H9 (cell line): ENCODE results near the gene YPEL1. TPM values are rescaled to one million over a fixed set of nuclear protein-coding genes. Genes with fewer than 3 reads are reported as not detected.

Experiments
- DNase-seq: peaks from one replicate; pipeline ENCODE4 v3.0.0-alpha.2; 2017
- H2AFZ ChIP-seq: one replicate; pipeline ENCODE4 v1.6.1; 2013; ENCODE audit warnings: mild to moderate bottlenecking, low read length, control low read depth, moderate library complexity
- H2AK5ac ChIP-seq: 2 replicates; pipeline ENCODE4 v1.6.1; 2013; ENCODE audit warnings: low read length, control low read depth, mixed read lengths; ENCODE audit not compliant: insufficient read length
- H2BK120ac ChIP-seq: one replicate; pipeline ENCODE4 v1.6.1; 2013; ENCODE audit warnings: low read depth, mild to moderate bottlenecking, low read length, control low read depth, inconsistent platforms; ENCODE audit not compliant: poor library complexity, severe bottlenecking
- H2BK12ac ChIP-seq: 2 replicates; pipeline ENCODE4 v1.6.1; 2013; ENCODE audit warnings: low read length, control low read depth, mixed read lengths, low read depth; ENCODE audit not compliant: insufficient read length
- H2BK15ac ChIP-seq: 2 replicates; pipeline ENCODE4 v1.6.1; 2013; ENCODE audit warnings: low read depth, low read length, control low read depth
- H2BK20ac ChIP-seq: one replicate; pipeline ENCODE4 v1.6.1; 2013; ENCODE audit warnings: low read depth, mild to moderate bottlenecking, low read length, control low read depth, inconsistent platforms; ENCODE audit not compliant: poor library complexity, severe bottlenecking
- H2BK5ac ChIP-seq: 2 replicates; pipeline ENCODE4 v1.6.1; 2013; ENCODE audit warnings: low read length, control low read depth, mixed read lengths; ENCODE audit not compliant: insufficient read length
- H3K14ac ChIP-seq: 2 replicates; pipeline ENCODE4 v1.6.1; 2013; ENCODE audit warnings: low read length, control low read depth; ENCODE audit not compliant: insufficient read depth
- H3K18ac ChIP-seq: 2 replicates; pipeline ENCODE4 v1.6.1; 2013; ENCODE audit warnings: low read depth, mild to moderate bottlenecking, mixed read lengths, low read length, control low read depth; ENCODE audit not compliant: insufficient read length
- H3K23ac ChIP-seq: 2 replicates; pipeline ENCODE4 v1.6.1; 2013; ENCODE audit warnings: low read length, control low read depth, mixed read lengths, low read depth; ENCODE audit not compliant: insufficient read length
- H3K23me2 ChIP-seq: 2 replicates; pipeline ENCODE4 v1.6.1; 2013; ENCODE audit warnings: low read depth, mild to moderate bottlenecking, mixed read lengths, low read length, control low read depth; ENCODE audit not compliant: insufficient read length, poor library complexity, severe bottlenecking
- H3K27ac ChIP-seq: 2 replicates; pipeline ENCODE4 v1.5.1; 2013; ENCODE audit warnings: low read length, control low read depth, mixed read lengths, low read depth; ENCODE audit not compliant: insufficient read length
- H3K27me3 ChIP-seq: 2 replicates; pipeline ENCODE4 v1.6.1; 2013; ENCODE audit warnings: low read length, control low read depth, inconsistent platforms; ENCODE audit not compliant: insufficient read depth
- H3K4ac ChIP-seq: 2 replicates; pipeline ENCODE4 v1.6.1; 2013; ENCODE audit warnings: low read depth, mild to moderate bottlenecking, control low read depth, inconsistent platforms, low read length, moderate library complexity
- H3K4me1 ChIP-seq: 2 replicates; pipeline ENCODE4 v1.6.1; 2013; ENCODE audit warnings: low read length, control low read depth, inconsistent platforms; ENCODE audit not compliant: insufficient read depth
- H3K4me2 ChIP-seq: 2 replicates; pipeline ENCODE4 v1.6.1; 2013; ENCODE audit warnings: low read length, control low read depth, mixed read lengths; ENCODE audit not compliant: insufficient read length, insufficient read depth
- H3K56ac ChIP-seq: 2 replicates; pipeline ENCODE4 v1.6.1; 2013; ENCODE audit warnings: low read depth, mild to moderate bottlenecking, mixed read lengths, low read length, control low read depth; ENCODE audit not compliant: insufficient read length
- H3K79me1 ChIP-seq: 2 replicates; pipeline ENCODE4 v1.6.1; 2013; ENCODE audit warnings: low read depth, mild to moderate bottlenecking, moderate library complexity, low read length, control low read depth, inconsistent platforms; ENCODE audit not compliant: insufficient read depth, poor library complexity, severe bottlenecking
- H3K79me2 ChIP-seq: 2 replicates; pipeline ENCODE4 v1.6.1; 2013; ENCODE audit warnings: low read length, control low read depth, inconsistent platforms; ENCODE audit not compliant: insufficient read depth
- H3K9ac ChIP-seq: 2 replicates; pipeline ENCODE4 v1.6.1; 2013; ENCODE audit warnings: low read length, control low read depth, mixed read lengths; ENCODE audit not compliant: insufficient read length; ENCODE audit errors: extremely low read depth
- H3K9me3 ChIP-seq: one replicate; pipeline ENCODE4 v1.6.1; 2013; ENCODE audit warnings: low read depth, low read length, inconsistent platforms; ENCODE audit not compliant: control insufficient read depth
- H3T11ph ChIP-seq: one replicate; pipeline ENCODE4 v1.6.1; 2013; ENCODE audit warnings: mild to moderate bottlenecking, low read length, control low read depth, inconsistent platforms
- H4K20me1 ChIP-seq: one replicate; pipeline ENCODE4 v1.6.1; 2013; ENCODE audit not compliant: control insufficient read depth, insufficient read length, insufficient read depth
- H4K5ac ChIP-seq: 2 replicates; pipeline ENCODE4 v1.6.1; 2013; ENCODE audit warnings: low read depth, mild to moderate bottlenecking, mixed read lengths, low read length, control low read depth; ENCODE audit not compliant: insufficient read length
- H4K8ac ChIP-seq: replicated peaks from 2 replicates; pipeline ENCODE4 v1.6.1; 2013; ENCODE audit warnings: low read length, control low read depth, mixed read lengths, low read depth; ENCODE audit not compliant: insufficient read length
- H4K91ac ChIP-seq: 2 replicates; pipeline ENCODE4 v1.6.1; 2013; ENCODE audit warnings: low read depth, mild to moderate bottlenecking, moderate library complexity, mixed read lengths, low read length, control low read depth; ENCODE audit not compliant: insufficient read length
- H3K27ac Mint-ChIP-seq, 3 experiments: 2 replicates in 2 of 3; 3 replicates in 1 of 3; pipeline ENCODE4 v1.8.0; 2020 to 2021; ENCODE audit warnings: mixed read lengths in 3 of 3, mild to moderate bottlenecking in 1 of 3, moderate library complexity in 1 of 3
- H3K27me3 Mint-ChIP-seq: 2 replicates; pipeline ENCODE4 v1.8.0; 2021; ENCODE audit warnings: low read depth, mild to moderate bottlenecking, moderate library complexity, mixed read lengths
- H3K36me3 Mint-ChIP-seq, 3 experiments: 2 replicates in 2 of 3; 3 replicates in 1 of 3; pipeline ENCODE4 v1.8.0; 2020 to 2021; ENCODE audit warnings: low read depth in 3 of 3, mixed read lengths in 3 of 3; ENCODE audit not compliant: insufficient read depth in 1 of 3
- H3K4me1 Mint-ChIP-seq, 2 experiments: 2 replicates each; pipeline ENCODE4 v1.8.0; 2020; ENCODE audit warnings: mixed read lengths in 2 of 2
- H3K4me3 Mint-ChIP-seq, 2 experiments: 2 replicates in 1 of 2; 3 replicates in 1 of 2; pipeline ENCODE4 v1.8.0; 2020 to 2021; ENCODE audit warnings: mild to moderate bottlenecking in 2 of 2, mixed read lengths in 2 of 2, moderate library complexity in 1 of 2
- H3K9me3 Mint-ChIP-seq, 2 experiments: 2 replicates in 1 of 2; 3 replicates in 1 of 2; pipeline ENCODE4 v1.8.0; 2020; ENCODE audit warnings: mild to moderate bottlenecking in 2 of 2, mixed read lengths in 2 of 2, moderate library complexity in 1 of 2
- WGBS: extraction: QIAGEN DNeasy Blood & Tissue Kit; methylation state at CpG from one replicate; pipeline ENCODE4 v1.1.7; 2013; ENCODE audit warnings: missing lambda C conversion rate, low lambda C conversion rate, mixed read lengths; ENCODE audit not compliant: insufficient read length; ENCODE audit errors: extremely low coverage; 5-methylcytosine and 5-hydroxymethylcytosine counted together
- total RNA-seq: library from RNA; stranded (reverse); gene quantifications from 2 replicates; pipeline ENCODE4 v1.2.1, GENCODE V29; 2021
- TF ChIP-seq, protein P1 (sequence below): fragments of 200-600 bp; sonication (generic); conservative IDR thresholded peaks from 3 replicates; pipeline ENCODE4 v1.8.0; 2021; ENCODE audit warnings: antibody characterized with exemption, mild to moderate bottlenecking

Gene YPEL1
- total RNA-seq, 1 experiment from 2014 or later, result 5.4 TPM

GRCh38 chr22:21762712-21763581 lies 27.4 kb upstream of the YPEL1 start:
- H3K79me2 ChIP-seq, result no peaks in the 10 kb centered on the region
- no peak overlapping the region for H2BK15ac ChIP-seq
- H3K4me1 ChIP-seq, result 0 out of 2 replicates have a peak, but pooled peaks cover 2% of the 10 kb centered on the region
- no peak overlapping the region for H3K9ac ChIP-seq
- H3K9me3 Mint-ChIP-seq, result no peaks in the 10 kb centered on the region
- H3K4ac ChIP-seq, result no peak overlapping the region
- H3K27ac ChIP-seq, result no peak overlapping the region
- no peak overlapping the region for H4K5ac ChIP-seq
- H3K4me3 Mint-ChIP-seq, result no peak overlapping the region
- H3K4me1 Mint-ChIP-seq, result peaks cover 0 to 2% of the 10 kb centered on the region in 2 experiments; a peak in 1 of 4 replicates
- no peaks in the 10 kb centered on the region for H3K27me3 Mint-ChIP-seq
- H3K27ac Mint-ChIP-seq, result no peak overlapping the region
- H3K79me1 ChIP-seq, result no peaks in the 10 kb centered on the region
- H2BK5ac ChIP-seq, result no peak overlapping the region
- no CpG with 5 or more reads among the region's 13 CpGs for WGBS
- H4K20me1 ChIP-seq, result no peaks in the 10 kb centered on the region
- no peak overlapping the region for H3K18ac ChIP-seq
- H3K56ac ChIP-seq, result no peak overlapping the region
- H3T11ph ChIP-seq, result no peak overlapping the region
- H4K8ac ChIP-seq, result no peak overlapping the region
- DNase-seq, result no peak
- no peaks in the 10 kb centered on the region for H3K27me3 ChIP-seq
- H3K9me3 ChIP-seq, result no peaks in the 10 kb centered on the region
- H2BK12ac ChIP-seq, result no peak overlapping the region
- TF ChIP-seq, protein P1, sequence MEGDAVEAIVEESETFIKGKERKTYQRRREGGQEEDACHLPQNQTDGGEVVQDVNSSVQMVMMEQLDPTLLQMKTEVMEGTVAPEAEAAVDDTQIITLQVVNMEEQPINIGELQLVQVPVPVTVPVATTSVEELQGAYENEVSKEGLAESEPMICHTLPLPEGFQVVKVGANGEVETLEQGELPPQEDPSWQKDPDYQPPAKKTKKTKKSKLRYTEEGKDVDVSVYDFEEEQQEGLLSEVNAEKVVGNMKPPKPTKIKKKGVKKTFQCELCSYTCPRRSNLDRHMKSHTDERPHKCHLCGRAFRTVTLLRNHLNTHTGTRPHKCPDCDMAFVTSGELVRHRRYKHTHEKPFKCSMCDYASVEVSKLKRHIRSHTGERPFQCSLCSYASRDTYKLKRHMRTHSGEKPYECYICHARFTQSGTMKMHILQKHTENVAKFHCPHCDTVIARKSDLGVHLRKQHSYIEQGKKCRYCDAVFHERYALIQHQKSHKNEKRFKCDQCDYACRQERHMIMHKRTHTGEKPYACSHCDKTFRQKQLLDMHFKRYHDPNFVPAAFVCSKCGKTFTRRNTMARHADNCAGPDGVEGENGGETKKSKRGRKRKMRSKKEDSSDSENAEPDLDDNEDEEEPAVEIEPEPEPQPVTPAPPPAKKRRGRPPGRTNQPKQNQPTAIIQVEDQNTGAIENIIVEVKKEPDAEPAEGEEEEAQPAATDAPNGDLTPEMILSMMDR, result no peak
- no peak overlapping the region for H3K4me2 ChIP-seq
- H2AFZ ChIP-seq, result no peak overlapping the region
- peaks cover 26 to 78% (median 68%) of the 10 kb centered on the region in 3 experiments; a peak in 6 of 7 replicates for H3K36me3 Mint-ChIP-seq
- H2BK120ac ChIP-seq, result no peak overlapping the region
- H3K23me2 ChIP-seq, result no peaks in the 10 kb centered on the region
- no peak overlapping the region for H4K91ac ChIP-seq
- no peak overlapping the region for H3K23ac ChIP-seq
- H2BK20ac ChIP-seq, result no peak overlapping the region
- no peak overlapping the region for H3K14ac ChIP-seq
- H2AK5ac ChIP-seq, result no peak overlapping the region
